K562 (cell line): ENCODE results near the gene DUSP16. TPM values are rescaled to one million over a fixed set of nuclear protein-coding genes. Genes with fewer than 3 reads are reported as not detected.

Experiments used
- ATAC-seq: fragments of 200-7000 bp; cut with Tn5 transposase; 3 replicates; pipeline ENCODE4 v1.9.1; 2020; ENCODE audit warnings: moderate library complexity
- BruUV-seq: library from RNA; stranded (reverse); fragments of 400-500 nt; replicated peaks from 2 replicates; lab custom pipeline; 2021; lab: Mats Ljungman, UMichigan
- CTCF ChIA-PET: fragments of 300-600 bp; formaldehyde crosslinking; extraction: SDS; loops from one replicate; lab custom pipeline; 2021; ENCODE audit warnings: low intra/inter-chr PET ratio; lab: Yijun Ruan, JAX
- POLR2A ChIA-PET: fragments of 300-600, 350-650 bp; sonication (Branson Sonifier 250); formaldehyde crosslinking; extraction: SDS; loops from one replicate; lab custom pipeline; 2021; ENCODE audit warnings: antibody characterized with exemption, inconsistent platforms; lab: Yijun Ruan, JAX
- DNase-seq, 4 experiments: peaks; one replicate each; pipeline versions ENCODE4 v3.0.0 to v3.0.0-alpha.2; 2011 to 2018; ENCODE audit warnings: low spot score in 3 of 4, mixed read lengths in 3 of 4; ENCODE audit errors: extremely low read depth in 1 of 4
- FAIRE-seq: peaks from 2 replicates; lab custom pipeline; 2011; peaks lifted over from hg19 to GRCh38; lab: Jason Lieb, UNC
- H2AFZ ChIP-seq: 2 replicates; pipeline ENCODE4 v1.6.0; 2011; ENCODE audit warnings: low read depth, low read length, control low read depth, inconsistent platforms
- H3K27ac ChIP-seq: fragments of 200-600 bp; 3 replicates; pipeline ENCODE4 v1.8.0; 2011; ENCODE audit warnings: low read depth, mild to moderate bottlenecking, control low read depth, inconsistent platforms, low read length, moderate library complexity, mixed read lengths; ENCODE audit errors: extremely low read depth
- H3K27me3 ChIP-seq, 2 experiments: fragments of 300-600 bp in 1 of 2; 2 replicates in 1 of 2; 3 replicates in 1 of 2; pipeline versions ENCODE4 v1.6.0 to v1.8.0; 2011; ENCODE audit warnings: inconsistent platforms in 2 of 2, low read length in 2 of 2, mild to moderate bottlenecking in 1 of 2, mixed read lengths in 1 of 2, moderate library complexity in 1 of 2; ENCODE audit not compliant: control insufficient read depth in 2 of 2, insufficient read depth in 2 of 2
- H3K36me3 ChIP-seq: fragments of 300-600 bp; 3 replicates; pipeline ENCODE4 v1.8.0; 2011; ENCODE audit warnings: mild to moderate bottlenecking, low read length, inconsistent platforms; ENCODE audit not compliant: control insufficient read depth, insufficient read depth
- H3K4me1 ChIP-seq, 2 experiments: fragments of 200-600 bp in 1 of 2; replicated peaks in 1 of 2; 2 replicates in 1 of 2; 3 replicates in 1 of 2; pipeline versions ENCODE4 v1.5.1 to v1.8.0; 2011; ENCODE audit warnings: inconsistent platforms in 2 of 2, low read length in 2 of 2, mild to moderate bottlenecking in 1 of 2, mixed read lengths in 1 of 2, moderate library complexity in 1 of 2; ENCODE audit not compliant: control insufficient read depth in 2 of 2, insufficient read depth in 2 of 2
- H3K4me2 ChIP-seq: 2 replicates; pipeline ENCODE4 v1.6.1; 2011; ENCODE audit warnings: low read length, control low read depth, inconsistent platforms, mixed read lengths; ENCODE audit not compliant: insufficient read depth
- H3K4me3 ChIP-seq: fragments of 200-600 bp; sonication (generic), shearing (Covaris generic); 2 replicates; pipeline ENCODE4 v1.5.1; 2016; ENCODE audit warnings: control low read depth, inconsistent platforms
- H3K79me2 ChIP-seq: fragments of 200-600 bp; 3 replicates; pipeline ENCODE4 v1.8.0; 2011; ENCODE audit warnings: low read length, inconsistent platforms; ENCODE audit not compliant: control insufficient read depth, insufficient read depth
- H3K9ac ChIP-seq, 2 experiments: 2 replicates each; pipeline versions ENCODE4 v1.6.0 to v1.6.1; 2011; ENCODE audit warnings: low read depth in 2 of 2, low read length in 2 of 2, control low read depth in 1 of 2, inconsistent platforms in 1 of 2, mild to moderate bottlenecking in 1 of 2, mixed read lengths in 1 of 2; ENCODE audit not compliant: insufficient read depth in 1 of 2
- H3K9me1 ChIP-seq: one replicate; pipeline ENCODE4 v1.6.0; 2011; ENCODE audit warnings: inconsistent platforms, mild to moderate bottlenecking, low read length, moderate library complexity; ENCODE audit not compliant: control insufficient read depth, insufficient read depth
- H3K9me3 ChIP-seq: replicated peaks from 2 replicates; pipeline ENCODE4 v1.5.1; 2011; ENCODE audit warnings: low read depth, low read length, inconsistent platforms; ENCODE audit not compliant: control insufficient read depth, insufficient read depth
- H4K20me1 ChIP-seq: replicated peaks from 2 replicates; pipeline ENCODE4 v1.6.1; 2011; ENCODE audit warnings: low read length, inconsistent platforms, mixed read lengths; ENCODE audit not compliant: control insufficient read depth, insufficient read depth
- BACH1 ChIP-seq: fragments of 200-800 bp; sonication (Bioruptor generic); IDR thresholded peaks from 2 replicates; pipeline ENCODE4 v1.6.1; 2016; ENCODE audit warnings: missing genetic modification characterization, missing compliant biosample characterization
- DACH1 ChIP-seq: fragments of 450-650 bp; IDR thresholded peaks from 2 replicates; pipeline ENCODE4 v1.6.1; 2018; ENCODE audit not compliant: partially characterized antibody
- FOSL1 ChIP-seq: fragments of 200-800 bp; sonication (Bioruptor generic); conservative IDR thresholded peaks from 2 replicates; pipeline ENCODE4 v1.6.1; 2016; ENCODE audit warnings: missing genetic modification characterization, missing compliant biosample characterization
- GATAD2B ChIP-seq: fragments of 450-650 bp; IDR thresholded peaks from 2 replicates; pipeline ENCODE4 v1.6.1; 2017; ENCODE audit warnings: mild to moderate bottlenecking, borderline replicate concordance
- JUND ChIP-seq, 2 experiments: IDR thresholded peaks; 2 replicates in 1 of 2; 3 replicates in 1 of 2; pipeline ENCODE4 v1.6.1; 2011; ENCODE audit warnings: borderline replicate concordance in 2 of 2, low read depth in 2 of 2, low read length in 2 of 2, improper control_type of control experiment in 1 of 2, missing biosample characterization in 1 of 2, missing genetic modification characterization in 1 of 2, missing genetic modification reagents in 1 of 2
- NFATC3 ChIP-seq: fragments of 450-650 bp; IDR thresholded peaks from 2 replicates; pipeline ENCODE4 v1.6.1; 2017; ENCODE audit warnings: mild to moderate bottlenecking
- POLR2B ChIP-seq: fragments of 450-650 bp; IDR thresholded peaks from 2 replicates; pipeline ENCODE4 v1.6.1; 2018; ENCODE audit warnings: low read depth; ENCODE audit not compliant: partially characterized antibody
- SMARCE1 ChIP-seq: fragments of 450-650 bp; IDR thresholded peaks from 2 replicates; pipeline ENCODE4 v1.7.1; 2016; ENCODE audit warnings: mild to moderate bottlenecking
- ZC3H8 ChIP-seq: fragments of 450-650 bp; IDR thresholded peaks from 2 replicates; pipeline ENCODE4 v1.6.1; 2017
- ZFX ChIP-seq: sonication (generic); formaldehyde crosslinking; IDR thresholded peaks from 2 replicates; pipeline ENCODE4 v1.8.0; 2022; ENCODE audit warnings: mild to moderate bottlenecking, missing genetic modification reagents, moderate library complexity
- WGBS: fragments of 100-300 bp; shearing (Covaris generic); methylation state at CpG from one replicate; pipeline ENCODE4 v1.1.6; 2016; ENCODE audit warnings: low coverage, mixed read lengths; ENCODE audit not compliant: insufficient coverage; ENCODE audit errors: missing lambda C conversion rate; 5-methylcytosine and 5-hydroxymethylcytosine counted together
- in situ Hi-C: fragments of 300-500 bp; cut with MboI; formaldehyde crosslinking; loops from 4 replicates; pipeline ENCODE4 v1.15.0; 2018; ENCODE audit warnings: inconsistent platforms, mixed read lengths
- intact Hi-C: fragments of 100-400 bp; cut with micrococcal nuclease; formaldehyde crosslinking; loops from 2 replicates; pipeline ENCODE4 v1.14.2; 2022
- polyA plus RNA-seq, 8 experiments: library from polyadenylated mRNA; depleted of rRNA in 4 of 8; stranded (reverse) in 5 of 8; unstranded in 3 of 8; fragments of >200 nt; fragmentation: Nextera tagmentation in 2 of 8; fragmentation: Illumina TruSeq in 1 of 8; extraction: Ambion mirVana in 2 of 8; extraction: Trizol in 1 of 8; gene quantifications; 2 replicates each; pipeline versions ENCODE4 v1.2.1 to v1.2.3, GENCODE V29; 2011 to 2014; ENCODE audit warnings: inconsistent platforms in 1 of 8, missing spikeins in 1 of 8
- total RNA-seq, 7 experiments: library from RNA; depleted of rRNA in 6 of 7; stranded (reverse); fragments of >200 nt in 6 of 7; fragmentation: Illumina TruSeq in 2 of 7; extraction: Trizol in 2 of 7; gene quantifications; 2 replicates each; pipeline versions ENCODE4 v1.2.1 to v1.2.3, GENCODE V29; 2011 to 2021; ENCODE audit warnings: low replicate concordance in 1 of 7
- TF ChIP-seq, protein P1 (sequence below), 2 experiments: fragments of 450-650 bp; IDR thresholded peaks; 2 replicates each; pipeline ENCODE4 v1.6.1; 2018; ENCODE audit warnings: mild to moderate bottlenecking in 2 of 2, low read depth in 1 of 2; ENCODE audit not compliant: partially characterized antibody in 2 of 2
- TF ChIP-seq, protein P2 (sequence below): sonication (generic); formaldehyde crosslinking; IDR thresholded peaks from 2 replicates; pipeline ENCODE4 v1.8.1; 2023; ENCODE audit warnings: mild to moderate bottlenecking, missing genetic modification reagents
- TF ChIP-seq, protein P3 (sequence below), 2 experiments: fragments of 450-650 bp in 1 of 2; sonication (generic) in 1 of 2; formaldehyde crosslinking in 1 of 2; IDR thresholded peaks in 1 of 2; conservative IDR thresholded peaks in 1 of 2; 2 replicates each; pipeline versions ENCODE4 v1.6.1 to v1.8.1; 2016 to 2023; ENCODE audit warnings: mild to moderate bottlenecking in 2 of 2, moderate library complexity in 2 of 2, inconsistent platforms in 1 of 2, missing genetic modification reagents in 1 of 2

DUSP16 gene
- total and polyA plus RNA-seq, 9 of the 15 experiments (the other 6 are each of a cell fraction or from before 2014, with no cell fraction given), result 0.70 to 12.3 (median 5.7) TPM

DNA sequence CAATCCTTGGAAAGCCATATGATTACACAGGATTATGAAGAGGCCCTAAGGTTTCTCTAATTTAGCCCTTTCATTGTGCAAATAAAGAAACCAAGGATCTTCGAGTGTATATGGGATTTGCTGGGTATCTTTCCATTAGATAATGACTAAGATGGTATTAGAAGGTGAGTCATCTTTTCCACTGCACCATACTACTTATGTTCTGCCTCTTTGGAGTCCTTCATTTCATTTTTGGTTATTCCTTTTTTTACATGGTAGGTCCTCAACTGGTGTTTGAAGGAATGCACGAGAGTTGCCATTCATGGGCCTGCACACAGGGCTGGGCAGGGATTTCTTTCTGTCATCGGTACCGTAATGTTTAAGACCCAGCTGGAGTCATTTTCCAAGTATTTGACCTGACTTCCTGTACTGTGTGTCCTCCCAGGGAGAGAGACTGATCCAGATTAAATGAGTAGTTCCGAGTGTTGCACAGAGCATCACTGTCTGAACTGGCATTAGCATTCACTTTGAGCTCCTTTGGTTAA lies 120.1 kb downstream of the DUSP16 start:
- BruUV-seq, result no TSS peak
- POLR2A ChIA-PET, result interaction anchor here (0.9 to 1.0 kb wide), 4 partner anchors 10 to 31 kb away, joined by 3 read pairs; no protein-coding TSS in a partner anchor

More for the DNA sequence above, 120.1 kb downstream of the DUSP16 start:
- Histone ChIP-seq H3K36me3 (no peaks in the 10 kb centered on the region), H3K4me1 (peaks cover 0 to 19% of the 10 kb centered on the region in 2 experiments; a peak in 3 of 5 replicates), H2AFZ (no peak overlapping the region), H3K27me3 (no peaks in the 10 kb centered on the region), H3K79me2 (no peaks in the 10 kb centered on the region), H3K27ac (peak overlapping the region; percentile 50; the same call in 2 of the 3 replicates), H3K9ac (no peak overlapping the region; a peak in 1 of 4 replicates)
- WGBS, result 18% methylated on average over 5 of the region's 5 CpGs
- FAIRE-seq, result no peak
- TF ChIP-seq DACH1 (peak; percentile 32), POLR2B (no peak), JUND (IDR thresholded peaks at IDR 0.05; ENCODE audit: borderline replicate concordance, low read depth, low read length) (peak; percentile 69; the same call in 1 of the 2 replicates), JUND (tag; IDR thresholded peaks at IDR 0.05; ENCODE audit: borderline replicate concordance, low read depth, low read length) (peak; percentile 79; the same call in 1 of the 3 replicates), FOSL1 (tag) (peak; percentile 90), SMARCE1 (0 out of 2 replicates have a peak, but pooled peaks have one; percentile 52), ZC3H8 (no peak), GATAD2B (0 out of 2 replicates have a peak, but pooled peaks have one; percentile 21), BACH1 (tag) (0 out of 2 replicates have a peak, but pooled peaks have one; percentile 24), NFATC3 (peak; percentile 85), ZFX (CRISPR knock-in tag) (peak; percentile 31; the same call in 1 of the 2 replicates)
- TF ChIP-seq, protein P1, sequence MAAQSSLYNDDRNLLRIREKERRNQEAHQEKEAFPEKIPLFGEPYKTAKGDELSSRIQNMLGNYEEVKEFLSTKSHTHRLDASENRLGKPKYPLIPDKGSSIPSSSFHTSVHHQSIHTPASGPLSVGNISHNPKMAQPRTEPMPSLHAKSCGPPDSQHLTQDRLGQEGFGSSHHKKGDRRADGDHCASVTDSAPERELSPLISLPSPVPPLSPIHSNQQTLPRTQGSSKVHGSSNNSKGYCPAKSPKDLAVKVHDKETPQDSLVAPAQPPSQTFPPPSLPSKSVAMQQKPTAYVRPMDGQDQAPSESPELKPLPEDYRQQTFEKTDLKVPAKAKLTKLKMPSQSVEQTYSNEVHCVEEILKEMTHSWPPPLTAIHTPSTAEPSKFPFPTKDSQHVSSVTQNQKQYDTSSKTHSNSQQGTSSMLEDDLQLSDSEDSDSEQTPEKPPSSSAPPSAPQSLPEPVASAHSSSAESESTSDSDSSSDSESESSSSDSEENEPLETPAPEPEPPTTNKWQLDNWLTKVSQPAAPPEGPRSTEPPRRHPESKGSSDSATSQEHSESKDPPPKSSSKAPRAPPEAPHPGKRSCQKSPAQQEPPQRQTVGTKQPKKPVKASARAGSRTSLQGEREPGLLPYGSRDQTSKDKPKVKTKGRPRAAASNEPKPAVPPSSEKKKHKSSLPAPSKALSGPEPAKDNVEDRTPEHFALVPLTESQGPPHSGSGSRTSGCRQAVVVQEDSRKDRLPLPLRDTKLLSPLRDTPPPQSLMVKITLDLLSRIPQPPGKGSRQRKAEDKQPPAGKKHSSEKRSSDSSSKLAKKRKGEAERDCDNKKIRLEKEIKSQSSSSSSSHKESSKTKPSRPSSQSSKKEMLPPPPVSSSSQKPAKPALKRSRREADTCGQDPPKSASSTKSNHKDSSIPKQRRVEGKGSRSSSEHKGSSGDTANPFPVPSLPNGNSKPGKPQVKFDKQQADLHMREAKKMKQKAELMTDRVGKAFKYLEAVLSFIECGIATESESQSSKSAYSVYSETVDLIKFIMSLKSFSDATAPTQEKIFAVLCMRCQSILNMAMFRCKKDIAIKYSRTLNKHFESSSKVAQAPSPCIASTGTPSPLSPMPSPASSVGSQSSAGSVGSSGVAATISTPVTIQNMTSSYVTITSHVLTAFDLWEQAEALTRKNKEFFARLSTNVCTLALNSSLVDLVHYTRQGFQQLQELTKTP (IDR thresholded peaks at IDR 0.05; ENCODE audit: low read depth in 1 of 2, partially characterized antibody in 2 of 2), result no peak
- TF ChIP-seq, protein P2, sequence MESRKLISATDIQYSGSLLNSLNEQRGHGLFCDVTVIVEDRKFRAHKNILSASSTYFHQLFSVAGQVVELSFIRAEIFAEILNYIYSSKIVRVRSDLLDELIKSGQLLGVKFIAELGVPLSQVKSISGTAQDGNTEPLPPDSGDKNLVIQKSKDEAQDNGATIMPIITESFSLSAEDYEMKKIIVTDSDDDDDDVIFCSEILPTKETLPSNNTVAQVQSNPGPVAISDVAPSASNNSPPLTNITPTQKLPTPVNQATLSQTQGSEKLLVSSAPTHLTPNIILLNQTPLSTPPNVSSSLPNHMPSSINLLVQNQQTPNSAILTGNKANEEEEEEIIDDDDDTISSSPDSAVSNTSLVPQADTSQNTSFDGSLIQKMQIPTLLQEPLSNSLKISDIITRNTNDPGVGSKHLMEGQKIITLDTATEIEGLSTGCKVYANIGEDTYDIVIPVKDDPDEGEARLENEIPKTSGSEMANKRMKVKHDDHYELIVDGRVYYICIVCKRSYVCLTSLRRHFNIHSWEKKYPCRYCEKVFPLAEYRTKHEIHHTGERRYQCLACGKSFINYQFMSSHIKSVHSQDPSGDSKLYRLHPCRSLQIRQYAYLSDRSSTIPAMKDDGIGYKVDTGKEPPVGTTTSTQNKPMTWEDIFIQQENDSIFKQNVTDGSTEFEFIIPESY (CRISPR knock-in tag), result no peak
- TF ChIP-seq, protein P3, sequence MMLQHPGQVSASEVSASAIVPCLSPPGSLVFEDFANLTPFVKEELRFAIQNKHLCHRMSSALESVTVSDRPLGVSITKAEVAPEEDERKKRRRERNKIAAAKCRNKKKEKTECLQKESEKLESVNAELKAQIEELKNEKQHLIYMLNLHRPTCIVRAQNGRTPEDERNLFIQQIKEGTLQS (IDR thresholded peaks at IDR 0.05), result peak; percentile 85
- TF ChIP-seq, protein P3 (CRISPR knock-in tag; conservative IDR thresholded peaks at IDR 0.05), result no peak
- TF ChIP-seq, all 486 proteins: peak for 9
- in situ Hi-C loops (no loop called here), intact Hi-C loops (no loop called here)
- H3K9me1 ChIP-seq, result no peaks in the 10 kb centered on the region
- H4K20me1 ChIP-seq, result 0 out of 2 replicates have a peak, but pooled peaks cover 3% of the 10 kb centered on the region
- CTCF ChIA-PET, result no interaction called here
- peak overlapping the region; percentile 5; the same call in 1 of the 2 replicates for H3K4me2 ChIP-seq
- DNase-seq, result peak in 3 of 4 experiments; percentile 10 to 15 (median 12)
- H3K9me3 ChIP-seq, result no peaks in the 10 kb centered on the region
- H3K4me3 ChIP-seq, result no peak overlapping the region
- no peak; the same call in 2 of the 3 replicates for ATAC-seq
